Measurements from ENCODE around the gene CTSA.

- TF ChIP-seq, protein P1, sequence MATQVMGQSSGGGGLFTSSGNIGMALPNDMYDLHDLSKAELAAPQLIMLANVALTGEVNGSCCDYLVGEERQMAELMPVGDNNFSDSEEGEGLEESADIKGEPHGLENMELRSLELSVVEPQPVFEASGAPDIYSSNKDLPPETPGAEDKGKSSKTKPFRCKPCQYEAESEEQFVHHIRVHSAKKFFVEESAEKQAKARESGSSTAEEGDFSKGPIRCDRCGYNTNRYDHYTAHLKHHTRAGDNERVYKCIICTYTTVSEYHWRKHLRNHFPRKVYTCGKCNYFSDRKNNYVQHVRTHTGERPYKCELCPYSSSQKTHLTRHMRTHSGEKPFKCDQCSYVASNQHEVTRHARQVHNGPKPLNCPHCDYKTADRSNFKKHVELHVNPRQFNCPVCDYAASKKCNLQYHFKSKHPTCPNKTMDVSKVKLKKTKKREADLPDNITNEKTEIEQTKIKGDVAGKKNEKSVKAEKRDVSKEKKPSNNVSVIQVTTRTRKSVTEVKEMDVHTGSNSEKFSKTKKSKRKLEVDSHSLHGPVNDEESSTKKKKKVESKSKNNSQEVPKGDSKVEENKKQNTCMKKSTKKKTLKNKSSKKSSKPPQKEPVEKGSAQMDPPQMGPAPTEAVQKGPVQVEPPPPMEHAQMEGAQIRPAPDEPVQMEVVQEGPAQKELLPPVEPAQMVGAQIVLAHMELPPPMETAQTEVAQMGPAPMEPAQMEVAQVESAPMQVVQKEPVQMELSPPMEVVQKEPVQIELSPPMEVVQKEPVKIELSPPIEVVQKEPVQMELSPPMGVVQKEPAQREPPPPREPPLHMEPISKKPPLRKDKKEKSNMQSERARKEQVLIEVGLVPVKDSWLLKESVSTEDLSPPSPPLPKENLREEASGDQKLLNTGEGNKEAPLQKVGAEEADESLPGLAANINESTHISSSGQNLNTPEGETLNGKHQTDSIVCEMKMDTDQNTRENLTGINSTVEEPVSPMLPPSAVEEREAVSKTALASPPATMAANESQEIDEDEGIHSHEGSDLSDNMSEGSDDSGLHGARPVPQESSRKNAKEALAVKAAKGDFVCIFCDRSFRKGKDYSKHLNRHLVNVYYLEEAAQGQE (IDR thresholded peaks at IDR 0.05; ENCODE audit: low read depth): no peak
- TF ChIP-seq POLR2AphosphoS5 (IDR thresholded peaks at IDR 0.05; ENCODE audit: low read depth, low read length) (no peak), CTCF (IDR thresholded peaks at IDR 0.05 in 2 of 3, conservative IDR thresholded peaks at IDR 0.05 in 1 of 3; ENCODE audit: borderline replicate concordance in 1 of 3, insufficient read depth in 1 of 3, low read depth in 2 of 3, low read length in 2 of 3) (no peak), POLR2A (IDR thresholded peaks at IDR 0.05; ENCODE audit: borderline replicate concordance, extremely low read depth, insufficient read depth, insufficient read length) (no peak), ZBTB33 (IDR thresholded peaks at IDR 0.05; ENCODE audit: extremely low read depth, insufficient replicate concordance, low read length) (no peak), JUND (IDR thresholded peaks at IDR 0.05) (no peak), SP1 (IDR thresholded peaks at IDR 0.05; ENCODE audit: low read depth) (no peak), YY1 (IDR thresholded peaks at IDR 0.05; ENCODE audit: extremely low read depth, insufficient replicate concordance, low read depth, low read length) (no peak), MAX (IDR thresholded peaks at IDR 0.05) (no peak), CEBPB (IDR thresholded peaks at IDR 0.05; ENCODE audit: low read depth) (no peak)
Measured at GRCh38 chr20:45940469-45940868, 49.3 kb downstream of the CTSA start.
